ENCODE data around the gene NRP2.

The NRP2 gene

GRCh38 chr2:205808486-205809121, 126.3 kb downstream of the NRP2 start:
- no peak for TF ChIP-seq CTCF (IDR thresholded peaks at IDR 0.05; ENCODE audit: borderline replicate concordance, insufficient read depth, low read depth, low read length)
- H3K4me3 ChIP-seq (ENCODE audit: low read depth, low read length), result no peak overlapping the region

- no peak overlapping the region for H3K4me3 ChIP-seq (ENCODE audit: low read depth, low read length)
- TF ChIP-seq CTCF (IDR thresholded peaks at IDR 0.05; ENCODE audit: borderline replicate concordance, insufficient read depth, low read depth, low read length), result no peak
Measured at GRCh38 chr2:205811387-205811786, 129.1 kb downstream of the NRP2 start.

- no peak for TF ChIP-seq CTCF (IDR thresholded peaks at IDR 0.05; ENCODE audit: borderline replicate concordance, insufficient read depth, low read depth, low read length)
- H3K4me3 ChIP-seq (ENCODE audit: low read depth, low read length), result no peak overlapping the region
Measured at GRCh38 chr2:205814039-205814364, 131.7 kb downstream of the NRP2 start.

GRCh38 chr2:205815673-205816072, 133.4 kb downstream of the NRP2 start:
- no peak overlapping the region for H3K4me3 ChIP-seq (ENCODE audit: low read depth, low read length)
- TF ChIP-seq CTCF (IDR thresholded peaks at IDR 0.05; ENCODE audit: borderline replicate concordance, insufficient read depth, low read depth, low read length), result no peak

- no peak overlapping the region for H3K4me3 ChIP-seq (ENCODE audit: low read depth, low read length)
- TF ChIP-seq CTCF (IDR thresholded peaks at IDR 0.05; ENCODE audit: borderline replicate concordance, insufficient read depth, low read depth, low read length), result no peak
Measured at GRCh38 chr2:205816268-205816667, 134.0 kb downstream of the NRP2 start.

- H3K4me3 ChIP-seq (ENCODE audit: low read depth, low read length), result no peak overlapping the region
- no peak for TF ChIP-seq CTCF (IDR thresholded peaks at IDR 0.05; ENCODE audit: borderline replicate concordance, insufficient read depth, low read depth, low read length)
Measured at GRCh38 chr2:205822579-205822978, 140.3 kb downstream of the NRP2 start.

GRCh38 chr2:205827809-205828365, 145.6 kb downstream of the NRP2 start:
- no peak overlapping the region for H3K4me3 ChIP-seq (ENCODE audit: low read depth, low read length)
- TF ChIP-seq CTCF (IDR thresholded peaks at IDR 0.05; ENCODE audit: borderline replicate concordance, insufficient read depth, low read depth, low read length), result no peak
